Placental epithelial cell (primary cell): ENCODE data around the gene YIPF2. TPM values are rescaled to one million over a fixed set of nuclear protein-coding genes. Genes with fewer than 3 reads are reported as not detected.

Source experiments
- total RNA-seq: library from RNA; depleted of rRNA; stranded (reverse); fragments of >200 nt; gene quantifications from 2 replicates; pipeline ENCODE4 v1.2.3, GENCODE V29; 2012

The YIPF2 gene
- 285 and 310 TPM in 2 replicates for total RNA-seq

DNA sequence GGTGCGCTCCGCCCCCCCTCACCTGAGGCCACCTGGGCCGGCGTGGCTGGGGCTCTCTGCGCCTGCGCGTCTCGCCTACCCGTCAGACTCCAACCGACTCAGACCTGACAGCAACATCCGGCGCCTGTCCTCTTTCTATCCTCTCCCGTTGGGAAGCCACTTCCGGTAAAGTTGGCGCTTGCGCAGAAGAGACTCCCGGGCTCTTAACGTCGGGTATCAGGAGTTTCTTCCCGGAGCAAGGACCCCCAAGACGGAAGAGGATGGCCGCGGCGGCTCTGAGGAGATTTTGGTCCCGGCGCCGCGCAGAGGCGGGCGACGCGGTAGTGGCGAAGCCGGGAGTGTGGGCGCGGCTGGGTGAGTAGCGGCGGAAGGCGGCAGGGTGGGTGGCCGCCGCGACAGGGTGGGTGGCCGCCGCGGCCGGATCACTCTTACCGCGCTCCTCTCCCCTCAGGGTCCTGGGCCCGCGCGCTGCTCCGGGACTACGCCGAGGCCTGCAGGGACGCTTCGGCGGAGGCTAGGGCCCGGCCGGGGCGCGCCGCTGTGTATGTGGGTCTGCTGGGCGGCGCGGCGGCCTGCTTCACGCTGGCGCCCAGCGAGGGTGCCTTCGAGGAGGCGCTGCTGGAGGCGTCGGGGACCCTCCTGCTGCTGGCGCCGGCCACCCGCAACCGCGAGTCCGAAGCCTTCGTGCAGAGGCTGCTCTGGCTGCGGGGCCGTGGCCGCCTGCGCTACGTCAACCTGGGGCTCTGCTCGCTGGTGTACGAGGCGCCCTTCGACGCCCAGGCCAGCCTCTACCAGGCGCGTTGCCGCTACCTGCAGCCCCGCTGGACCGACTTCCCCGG, at the start of gene YIPF2, which contains the start of gene TIMM29:
Gene YIPF2 (minus strand): TSS at position 77 of the 839 bp plus-strand sequence. CDS start 229 bp downstream, outside the sequence.
Gene TIMM29 (plus strand): TSS at position 249 of the 839 bp plus-strand sequence. CDS start 12 bp downstream, at position 261.

DNA sequence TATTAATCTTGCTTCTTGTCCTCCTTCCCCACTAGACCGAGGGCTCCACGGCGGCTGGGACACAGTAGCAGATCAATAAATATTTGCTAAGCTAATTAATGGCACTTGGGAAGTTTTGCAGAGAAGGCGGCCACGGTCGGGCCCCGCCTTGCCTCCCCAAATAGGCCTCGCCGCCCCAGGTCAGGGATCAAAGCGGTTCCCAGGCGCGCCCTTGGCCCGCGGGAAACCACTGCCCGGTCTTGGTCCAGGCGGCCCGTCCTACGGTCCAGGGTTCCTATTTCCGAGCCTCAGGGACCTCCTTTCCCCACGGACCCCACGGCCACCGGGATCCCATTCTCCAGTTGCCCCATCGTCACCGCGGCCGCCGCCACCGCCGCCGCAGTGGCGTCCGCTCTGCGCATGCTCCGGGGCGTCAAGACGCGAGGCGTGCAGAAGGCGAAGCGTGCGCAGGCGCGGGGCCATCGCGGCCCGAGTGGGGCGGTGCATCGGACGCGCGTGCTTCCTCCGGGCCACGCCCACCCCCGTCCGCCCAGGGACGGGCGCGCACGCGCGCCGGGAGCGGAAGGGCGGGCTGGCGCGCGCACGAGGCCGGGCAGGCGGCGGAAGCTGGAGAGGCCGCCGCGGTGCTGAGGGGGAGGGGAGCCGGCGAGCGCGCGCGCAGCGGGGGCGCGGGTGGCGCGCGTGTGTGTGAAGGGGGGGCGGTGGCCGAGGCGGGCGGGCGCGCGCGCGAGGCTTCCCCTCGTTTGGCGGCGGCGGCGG, 32.1 kb upstream of the YIPF2 start, which contains the start of gene SMARCA4:
Gene SMARCA4 (plus strand): TSS at position 717 of the 759 bp plus-strand sequence. CDS start 23,122 bp downstream, outside the sequence.

Other genes with a start within 250 kb of the YIPF2 start
- 22.1 and 23.2 TPM in 2 replicates for gene QTRT1, start 227.2 kb downstream of the YIPF2 start, total RNA-seq
- 154 and 156 TPM in 2 replicates for gene DNM2, start 210.6 kb downstream of the YIPF2 start, total RNA-seq
- gene TMED1, start 92.4 kb downstream of the YIPF2 start, total RNA-seq, result 41.4 and 48.7 TPM in 2 replicates
- gene C19orf38, start 80.2 kb downstream of the YIPF2 start, total RNA-seq, result 0.39 and 0.65 TPM in 2 replicates
- 41.8 and 42.8 TPM in 2 replicates for gene CARM1, start 57.1 kb downstream of the YIPF2 start, total RNA-seq
- gene TIMM29, start 172 bp upstream of the YIPF2 start, total RNA-seq, result 36.9 and 37.5 TPM in 2 replicates
- 80.5 and 85.3 TPM in 2 replicates for gene SMARCA4, start 32.4 kb upstream of the YIPF2 start, total RNA-seq
- 66.7 and 263 TPM in 2 replicates for gene LDLR, start 160.8 kb upstream of the YIPF2 start, total RNA-seq
- 8.2 and 31.9 TPM in 2 replicates for gene SPC24, start 227.1 kb upstream of the YIPF2 start, total RNA-seq